Trophoblast cell (in vitro differentiated cells and primary cell): ENCODE measurements around the gene WDR55.
A peak's percentile ranks its signal among the peaks of the same experiment; 100 is the strongest.

Experiments used
- DNase-seq, 2 donors: peaks; one replicate each; pipeline ENCODE4 v3.0.0-alpha.2; 2016
- H2AFZ ChIP-seq: 2 replicates; pipeline ENCODE4 v1.6.1; 2013; ENCODE audit warnings: low read length, moderate library complexity, mild to moderate bottlenecking; ENCODE audit not compliant: insufficient read depth, poor library complexity
- H2AK5ac ChIP-seq: 2 replicates; pipeline ENCODE4 v1.6.1; 2013; ENCODE audit warnings: mild to moderate bottlenecking, low read length
- H2BK120ac ChIP-seq: 2 replicates; pipeline ENCODE4 v1.6.1; 2013; ENCODE audit warnings: low read length, mild to moderate bottlenecking, moderate library complexity; ENCODE audit not compliant: insufficient read depth, poor library complexity
- H2BK12ac ChIP-seq: 2 replicates; pipeline ENCODE4 v1.6.1; 2013; ENCODE audit warnings: mild to moderate bottlenecking, low read length, moderate library complexity
- H2BK5ac ChIP-seq: 2 replicates; pipeline ENCODE4 v1.6.1; 2013; ENCODE audit warnings: low read length, low read depth, moderate library complexity, mild to moderate bottlenecking; ENCODE audit not compliant: poor library complexity
- H3K14ac ChIP-seq: 2 replicates; pipeline ENCODE4 v1.6.1; 2013; ENCODE audit warnings: mild to moderate bottlenecking, low read length
- H3K18ac ChIP-seq: 2 replicates; pipeline ENCODE4 v1.6.1; 2013; ENCODE audit warnings: mild to moderate bottlenecking, low read length
- H3K23ac ChIP-seq: 2 replicates; pipeline ENCODE4 v1.6.1; 2013; ENCODE audit warnings: low read length
- H3K27ac ChIP-seq: 2 replicates; pipeline ENCODE4 v1.5.1; 2013; ENCODE audit warnings: low read depth, mild to moderate bottlenecking, inconsistent platforms, low read length, moderate library complexity
- H3K27me3 ChIP-seq: 2 replicates; pipeline ENCODE4 v1.6.1; 2013; ENCODE audit warnings: inconsistent platforms, mild to moderate bottlenecking, low read length, moderate library complexity; ENCODE audit not compliant: insufficient read depth
- H3K36me3 ChIP-seq, 2 experiments: 1 replicate in 1 of 2; 2 replicates in 1 of 2; pipeline ENCODE4 v1.6.1; 2013; ENCODE audit warnings: low read length in 2 of 2, mild to moderate bottlenecking in 2 of 2, moderate library complexity in 1 of 2; ENCODE audit not compliant: insufficient read depth in 2 of 2, control insufficient read depth in 1 of 2
- H3K4ac ChIP-seq: 2 replicates; pipeline ENCODE4 v1.6.1; 2013; ENCODE audit warnings: low read depth, mild to moderate bottlenecking, low read length, moderate library complexity
- H3K4me1 ChIP-seq, 2 experiments: 1 replicate in 1 of 2; 2 replicates in 1 of 2; pipeline ENCODE4 v1.6.1; 2013; ENCODE audit warnings: low read length in 2 of 2, mild to moderate bottlenecking in 2 of 2, moderate library complexity in 1 of 2; ENCODE audit not compliant: insufficient read depth in 2 of 2, control insufficient read depth in 1 of 2
- H3K4me2 ChIP-seq: 2 replicates; pipeline ENCODE4 v1.6.1; 2013; ENCODE audit warnings: inconsistent platforms, mild to moderate bottlenecking, low read length, moderate library complexity
- H3K4me3 ChIP-seq: 2 replicates; pipeline ENCODE4 v1.5.1; 2013; ENCODE audit warnings: mild to moderate bottlenecking, low read depth, low read length, inconsistent platforms
- H3K79me1 ChIP-seq: one replicate; pipeline ENCODE4 v1.6.1; 2013; ENCODE audit warnings: low read length
- H3K79me2 ChIP-seq: 2 replicates; pipeline ENCODE4 v1.6.1; 2013; ENCODE audit warnings: low read length, mild to moderate bottlenecking; ENCODE audit not compliant: control insufficient read depth, insufficient read depth, poor library complexity
- H3K9ac ChIP-seq: 2 replicates; pipeline ENCODE4 v1.6.1; 2013; ENCODE audit warnings: mild to moderate bottlenecking, low read length
- H3K9me3 ChIP-seq: 2 replicates; pipeline ENCODE4 v1.6.1; 2013; ENCODE audit warnings: low read depth, mild to moderate bottlenecking, control low read depth, inconsistent platforms, low read length; ENCODE audit not compliant: insufficient read depth
- H4K12ac ChIP-seq: 2 replicates; pipeline ENCODE4 v1.6.1; 2013; ENCODE audit warnings: low read depth, mild to moderate bottlenecking, low read length, moderate library complexity
- H4K8ac ChIP-seq: 2 replicates; pipeline ENCODE4 v1.6.1; 2013; ENCODE audit warnings: low read depth, mild to moderate bottlenecking, low read length, moderate library complexity
- H4K91ac ChIP-seq: one replicate; pipeline ENCODE4 v1.6.1; 2013; ENCODE audit warnings: low read depth, mild to moderate bottlenecking, low read length, moderate library complexity
- WGBS: extraction: QIAGEN DNeasy Blood & Tissue Kit; methylation state at CpG from one replicate; pipeline ENCODE4 v1.1.7; 2013; ENCODE audit warnings: missing lambda C conversion rate; ENCODE audit not compliant: insufficient read length, insufficient coverage; ENCODE audit errors: extremely low coverage; 5-methylcytosine and 5-hydroxymethylcytosine counted together

WDR55 gene

GRCh38 chr5:140671472-140672125, 6.9 kb downstream of the WDR55 start:
- no peaks in the 10 kb centered on the region for H3K79me2 ChIP-seq
- no peak overlapping the region for H3K4me2 ChIP-seq
- no peak overlapping the region for H2BK120ac ChIP-seq
- no peak overlapping the region for H4K91ac ChIP-seq
- no peak overlapping the region for H3K4ac ChIP-seq
- H3K9ac ChIP-seq = no peak overlapping the region
- no peak overlapping the region for H2AFZ ChIP-seq
- H3K36me3 ChIP-seq = peaks cover 59 to 71% of the 10 kb centered on the region in 2 experiments
- DNase-seq = no peak
- H2BK5ac ChIP-seq = no peak overlapping the region
- H4K8ac ChIP-seq = no peak overlapping the region
- no peak overlapping the region for H3K14ac ChIP-seq
- no peaks in the 10 kb centered on the region for H3K4me1 ChIP-seq
- H3K27me3 ChIP-seq = no peaks in the 10 kb centered on the region
- H3K79me1 ChIP-seq = no peaks in the 10 kb centered on the region
- no peak overlapping the region for H3K27ac ChIP-seq
- H3K9me3 ChIP-seq = peaks cover 3% of the 10 kb centered on the region
- H2BK12ac ChIP-seq = no peak overlapping the region
- no CpG with 5 or more reads among the region's 7 CpGs for WGBS
- no peak overlapping the region for H3K23ac ChIP-seq
- no peak overlapping the region for H3K4me3 ChIP-seq
- H2AK5ac ChIP-seq = no peak overlapping the region
- no peak overlapping the region for H3K18ac ChIP-seq
- no peak overlapping the region for H4K12ac ChIP-seq

GRCh38 chr5:140672455-140673186, 7.9 kb downstream of the WDR55 start:
- H3K9ac ChIP-seq = no peak overlapping the region
- no peak overlapping the region for H2AFZ ChIP-seq
- peak in 1 of 2 donors; percentile 13 for DNase-seq
- no peak overlapping the region for H3K14ac ChIP-seq
- H3K18ac ChIP-seq = no peak overlapping the region
- peaks cover 69 to 81% of the 10 kb centered on the region in 2 experiments for H3K36me3 ChIP-seq
- no peak overlapping the region for H4K8ac ChIP-seq
- H3K4me2 ChIP-seq = no peak overlapping the region
- peaks cover 3% of the 10 kb centered on the region for H3K9me3 ChIP-seq
- no peak overlapping the region for H2BK5ac ChIP-seq
- no peak overlapping the region for H4K12ac ChIP-seq
- no peak overlapping the region for H2BK120ac ChIP-seq
- no peaks in the 10 kb centered on the region for H3K79me1 ChIP-seq
- no peak overlapping the region for H3K27ac ChIP-seq
- no peaks in the 10 kb centered on the region for H3K27me3 ChIP-seq
- H3K4ac ChIP-seq = no peak overlapping the region
- H3K23ac ChIP-seq = no peak overlapping the region
- no peak overlapping the region for H3K4me3 ChIP-seq
- no peak overlapping the region for H2BK12ac ChIP-seq
- no peak overlapping the region for H4K91ac ChIP-seq
- no peaks in the 10 kb centered on the region for H3K79me2 ChIP-seq
- WGBS = no CpG with 5 or more reads among the region's 70 CpGs
- H3K4me1 ChIP-seq = no peaks in the 10 kb centered on the region
- H2AK5ac ChIP-seq = no peak overlapping the region

- Histone ChIP-seq H3K4me3 (no peak within 1 kb of the TSS), H4K91ac (no peak within 1 kb of the TSS), H2BK5ac (no peak within 1 kb of the TSS), H3K27ac (no peak within 1 kb of the TSS), H3K4me1 (no peaks in the 10 kb centered on the region), H3K79me1 (no peaks in the 10 kb centered on the region), H2AK5ac (no peak within 1 kb of the TSS), H3K27me3 (no peaks in the 10 kb centered on the region), H3K79me2 (no peaks in the 10 kb centered on the region), H4K12ac (no peak within 1 kb of the TSS), H3K4ac (no peak within 1 kb of the TSS), H2AFZ (no peak within 1 kb of the TSS), H3K36me3 (peaks cover 67 to 80% of the 10 kb centered on the region in 2 experiments), H3K9me3 (peaks cover 3% of the 10 kb centered on the region), H3K18ac (no peak within 1 kb of the TSS), H2BK120ac (no peak within 1 kb of the TSS), H3K14ac (no peak within 1 kb of the TSS), H2BK12ac (no peak within 1 kb of the TSS), H3K9ac (no peak within 1 kb of the TSS), H4K8ac (no peak within 1 kb of the TSS), H3K23ac (no peak within 1 kb of the TSS), H3K4me2 (no peak within 1 kb of the TSS)
- DNase-seq = no peak
- WGBS = no CpG with 5 or more reads among the region's 45 CpGs
These were observed 8.7 kb downstream of the WDR55 start, which contains the start of gene DND1 for GRCh38 chr5:140673187-140673976. Gene DND1 (minus strand): TSS chr5:140673576. CDS start chr5:140673542, 34 bp downstream.

GRCh38 chr5:140674211-140674610, 9.5 kb downstream of the WDR55 start:
- no CpG with 5 or more reads among the region's 2 CpGs for WGBS
- Histone ChIP-seq H2AFZ (no peak overlapping the region), H3K36me3 (peaks cover 62 to 77% of the 10 kb centered on the region in 2 experiments), H2BK12ac (no peak overlapping the region), H3K14ac (no peak overlapping the region), H3K18ac (no peak overlapping the region), H3K4me3 (no peak overlapping the region), H3K4me2 (no peak overlapping the region), H3K4ac (no peak overlapping the region), H2AK5ac (no peak overlapping the region), H3K27me3 (no peaks in the 10 kb centered on the region), H3K9ac (no peak overlapping the region), H2BK5ac (no peak overlapping the region), H3K23ac (no peak overlapping the region), H4K12ac (no peak overlapping the region), H3K79me2 (no peaks in the 10 kb centered on the region), H2BK120ac (no peak overlapping the region), H3K27ac (no peak overlapping the region), H3K79me1 (no peaks in the 10 kb centered on the region), H3K9me3 (peaks cover 3% of the 10 kb centered on the region), H4K8ac (no peak overlapping the region), H3K4me1 (no peaks in the 10 kb centered on the region), H4K91ac (no peak overlapping the region)
- DNase-seq = no peak
